Kidney (tissue), 14 donors: ENCODE results near the gene SCARB1. TPM values are rescaled to one million over a fixed set of nuclear protein-coding genes. Genes with fewer than 3 reads are reported as not detected.

Experiments used
- DNase-seq, 5 donors: peaks; one replicate each; pipeline ENCODE4 v3.0.0-alpha.2; 2013 to 2020
- FAIRE-seq: peaks from 2 replicates; lab custom pipeline; 2012; peaks lifted over from hg19 to GRCh38; lab: Jason Lieb, UNC
- H3K27ac ChIP-seq, 2 donors: one replicate each; pipeline ENCODE4 v1.7.0; 2013; ENCODE audit warnings: low read depth in 2 of 2, low read length in 2 of 2, inconsistent platforms in 1 of 2
- H3K27me3 ChIP-seq: one replicate; pipeline ENCODE4 v1.7.1; 2013; ENCODE audit warnings: low read length, inconsistent platforms; ENCODE audit not compliant: control insufficient read depth, insufficient read depth
- H3K36me3 ChIP-seq, 3 donors: one replicate each; pipeline versions ENCODE4 v1.7.0 to v1.7.1; 2013; ENCODE audit warnings: low read length in 3 of 3, control low read depth in 1 of 3, inconsistent platforms in 1 of 3; ENCODE audit not compliant: insufficient read depth in 3 of 3, control insufficient read depth in 2 of 3
- H3K4me1 ChIP-seq, 3 donors: one replicate each; pipeline versions ENCODE4 v1.7.0 to v1.7.1; 2013; ENCODE audit warnings: low read length in 3 of 3, inconsistent platforms in 1 of 3, low read depth in 1 of 3; ENCODE audit not compliant: control insufficient read depth in 2 of 3, insufficient read depth in 2 of 3
- H3K4me3 ChIP-seq, 3 donors: one replicate each; pipeline versions ENCODE4 v1.7.0 to v1.8.1; 2013; ENCODE audit warnings: low read length in 3 of 3, control low read depth in 1 of 3, inconsistent platforms in 1 of 3
- H3K9ac ChIP-seq, 3 donors: one replicate each; pipeline versions ENCODE4 v1.7.0 to v1.7.1; 2013; ENCODE audit warnings: low read length in 3 of 3, control low read depth in 1 of 3, inconsistent platforms in 1 of 3
- H3K9me3 ChIP-seq, 3 donors: one replicate each; pipeline versions ENCODE4 v1.7.0 to v1.7.1; 2013; ENCODE audit warnings: low read length in 3 of 3, control low read depth in 1 of 3, inconsistent platforms in 1 of 3; ENCODE audit not compliant: control insufficient read depth in 2 of 3, insufficient read depth in 1 of 3
- intact Hi-C: fragments of 100-400 bp; cut with DNase I; formaldehyde crosslinking; loops from one replicate; pipeline ENCODE4 v1.11.1; 2022
- polyA plus RNA-seq: library from polyadenylated mRNA; stranded (reverse); fragments of 350-450 nt; fragmentation: Illumina TruSeq; extraction: RNeasy Lipid Tissue Mini Kit (QIAGEN cat#74804); gene quantifications from one replicate; pipeline ENCODE4 v1.2.3, GENCODE V29; 2014; ENCODE audit warnings: low read depth, low replicate concordance; ENCODE audit not compliant: insufficient read depth
- total RNA-seq: library from RNA; stranded (reverse); fragmentation: NEBNext Ultra II Directional; extraction: Animal tissue kit (Norgen Biotek cat#: 25700); gene quantifications from one replicate; pipeline ENCODE4 v1.2.1, GENCODE V29; 2021
- TF ChIP-seq, protein P1 (sequence below): IDR thresholded peaks from 3 replicates; pipeline ENCODE4 v1.5.1; 2012; ENCODE audit warnings: mild to moderate bottlenecking, moderate library complexity, borderline replicate concordance; ENCODE audit not compliant: insufficient read depth; ENCODE audit errors: extremely low read depth
- donor health status: control.
- donor health status: control.
- donor health status: control.
- donor health status: control.
- donor health status: control.
- donor health status: DM: yes; HTN: yes; CAD: no.
- donor health status: Normal renal cell carcinoma (clear cell type).

The SCARB1 gene
- total and polyA plus RNA-seq, 2 donors from 2014 or later = 12.3 to 13.2 TPM

DNA sequence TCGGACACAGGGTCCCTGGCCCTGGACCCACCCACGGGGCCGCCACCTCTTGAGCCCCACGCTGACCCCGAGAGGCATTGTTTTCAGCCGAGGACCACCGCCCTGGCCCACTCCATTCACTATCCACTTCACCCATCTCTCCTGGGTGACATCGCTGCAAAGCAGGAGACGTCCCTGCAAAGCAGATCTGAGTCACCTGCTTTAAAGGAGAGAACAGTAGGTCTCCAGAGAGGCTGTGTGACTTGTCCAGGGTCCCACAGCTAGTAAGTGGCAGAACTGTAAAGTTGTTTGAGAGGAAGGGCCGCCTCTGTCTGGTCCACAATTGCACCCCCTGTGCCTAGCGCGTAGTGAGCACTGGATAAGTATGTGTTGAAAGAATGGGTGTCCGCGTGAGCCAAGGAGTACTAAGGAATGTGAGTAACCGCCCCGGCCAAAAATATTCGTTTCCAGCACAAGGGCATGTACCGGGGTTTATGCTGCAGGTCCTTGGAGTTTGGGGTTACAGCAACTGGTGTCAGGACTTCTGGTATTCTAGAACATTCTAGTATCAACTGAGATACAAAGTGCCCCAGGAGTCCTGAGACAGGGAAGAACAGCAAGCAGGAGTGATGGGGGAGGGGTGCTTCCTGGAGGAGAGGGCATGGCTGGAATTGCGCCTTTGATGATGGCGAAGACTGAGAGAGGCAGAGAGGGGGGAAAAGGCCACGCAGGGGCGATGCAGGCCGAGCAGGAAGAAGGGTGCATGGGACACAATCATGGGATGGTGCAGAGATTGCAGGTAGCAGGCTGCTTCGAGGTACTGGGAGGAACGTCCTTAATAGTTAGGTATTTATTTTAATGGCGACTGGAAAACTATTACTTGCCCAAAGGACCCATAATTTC, 91.1 kb downstream of the SCARB1 start:
- no peak overlapping the region for H3K4me3 ChIP-seq
- no peak overlapping the region for H3K9ac ChIP-seq
- intact Hi-C loops = loop anchor here (10.0 kb wide), 1 partner anchor 438 kb away; no protein-coding TSS in a partner anchor
- no peak for FAIRE-seq
- no peak overlapping the region for H3K27ac ChIP-seq
- no peaks in the 10 kb centered on the region for H3K27me3 ChIP-seq
- H3K4me1 ChIP-seq = peaks cover 0 to 8% (median 4%) of the 10 kb centered on the region in 3 donors
- H3K36me3 ChIP-seq = no peaks in the 10 kb centered on the region
- no peak for DNase-seq
- H3K9me3 ChIP-seq = no peaks in the 10 kb centered on the region
- TF ChIP-seq, protein P1, sequence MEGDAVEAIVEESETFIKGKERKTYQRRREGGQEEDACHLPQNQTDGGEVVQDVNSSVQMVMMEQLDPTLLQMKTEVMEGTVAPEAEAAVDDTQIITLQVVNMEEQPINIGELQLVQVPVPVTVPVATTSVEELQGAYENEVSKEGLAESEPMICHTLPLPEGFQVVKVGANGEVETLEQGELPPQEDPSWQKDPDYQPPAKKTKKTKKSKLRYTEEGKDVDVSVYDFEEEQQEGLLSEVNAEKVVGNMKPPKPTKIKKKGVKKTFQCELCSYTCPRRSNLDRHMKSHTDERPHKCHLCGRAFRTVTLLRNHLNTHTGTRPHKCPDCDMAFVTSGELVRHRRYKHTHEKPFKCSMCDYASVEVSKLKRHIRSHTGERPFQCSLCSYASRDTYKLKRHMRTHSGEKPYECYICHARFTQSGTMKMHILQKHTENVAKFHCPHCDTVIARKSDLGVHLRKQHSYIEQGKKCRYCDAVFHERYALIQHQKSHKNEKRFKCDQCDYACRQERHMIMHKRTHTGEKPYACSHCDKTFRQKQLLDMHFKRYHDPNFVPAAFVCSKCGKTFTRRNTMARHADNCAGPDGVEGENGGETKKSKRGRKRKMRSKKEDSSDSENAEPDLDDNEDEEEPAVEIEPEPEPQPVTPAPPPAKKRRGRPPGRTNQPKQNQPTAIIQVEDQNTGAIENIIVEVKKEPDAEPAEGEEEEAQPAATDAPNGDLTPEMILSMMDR = no peak

DNA sequence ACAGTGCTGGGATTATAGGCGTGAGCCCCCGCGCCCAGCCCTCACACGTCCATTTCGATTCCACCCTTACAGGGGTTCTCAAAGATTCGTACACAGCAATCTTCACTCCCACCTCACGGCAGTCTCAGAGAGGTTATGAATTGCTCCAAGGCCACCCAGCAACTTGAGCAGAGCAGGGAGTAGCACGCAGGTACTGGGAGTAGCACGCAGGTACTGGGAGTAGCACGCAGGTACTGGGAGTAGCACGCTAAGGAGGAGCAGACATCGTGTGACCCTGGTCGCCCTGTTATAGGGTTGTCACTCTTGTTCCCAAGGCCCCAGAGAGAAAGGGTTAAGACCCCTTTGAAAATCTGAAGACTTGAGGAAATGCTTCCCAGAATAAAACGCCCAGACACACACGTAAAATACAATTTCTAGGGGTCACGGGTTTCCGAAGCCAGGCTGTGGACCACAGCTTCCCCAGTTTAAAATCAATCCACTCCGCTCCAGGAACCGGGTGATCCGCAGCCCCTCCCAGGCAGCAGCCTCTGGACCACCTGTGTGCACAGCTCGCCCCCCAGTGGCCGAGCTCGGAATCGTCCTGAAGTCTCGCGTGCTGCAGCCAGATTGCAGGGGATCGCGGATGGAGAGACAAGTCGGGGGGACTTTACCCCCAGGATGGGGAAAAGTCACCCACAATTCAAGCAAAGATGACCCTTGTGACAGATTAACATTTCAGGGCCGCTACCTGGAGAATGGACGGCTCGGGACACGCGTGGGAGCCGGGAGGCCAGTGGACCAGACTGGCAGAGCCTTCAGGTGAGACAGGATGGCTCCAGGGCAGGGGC, 92.0 kb downstream of the SCARB1 start:
- DNase-seq (peak; percentile 83 to 94 (median 88)), FAIRE-seq (no peak)
- Histone ChIP-seq H3K27ac (no peak overlapping the region), H3K27me3 (no peaks in the 10 kb centered on the region), H3K4me3 (peak overlapping the region in 1 of 3 donors; percentile 13), H3K9ac (no peak overlapping the region), H3K36me3 (no peaks in the 10 kb centered on the region), H3K9me3 (no peaks in the 10 kb centered on the region), H3K4me1 (peaks cover 0 to 14% (median 4%) of the 10 kb centered on the region in 3 donors)
- intact Hi-C loops = loop anchor here (10.0 kb wide), 1 partner anchor 437 kb away; no protein-coding TSS in a partner anchor
- TF ChIP-seq, protein P1 = peak; percentile 99

DNA sequence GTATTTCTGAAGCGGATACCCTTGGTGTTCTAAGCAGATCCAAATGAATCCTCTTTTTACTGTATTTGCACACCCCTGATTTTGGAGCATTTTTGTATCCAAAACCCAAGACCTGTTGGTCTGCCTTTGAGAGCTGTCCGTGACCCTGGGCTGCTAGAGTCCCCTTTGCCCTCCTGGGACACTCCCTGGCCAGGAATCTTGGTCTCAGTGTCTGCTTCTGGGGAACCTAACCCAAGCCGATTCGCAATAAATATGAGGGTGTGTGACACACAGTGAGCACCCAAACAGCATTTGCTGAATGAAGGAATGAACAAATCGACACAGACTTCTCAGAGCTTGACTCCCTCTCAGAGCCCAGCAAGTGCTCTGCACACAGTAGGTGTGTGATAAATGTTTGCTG, 92.9 kb downstream of the SCARB1 start:
- Histone ChIP-seq H3K9ac (no peak overlapping the region), H3K27me3 (no peaks in the 10 kb centered on the region), H3K36me3 (no peaks in the 10 kb centered on the region), H3K4me3 (no peak overlapping the region), H3K27ac (no peak overlapping the region), H3K9me3 (no peaks in the 10 kb centered on the region), H3K4me1 (peaks cover 0 to 16% (median 7%) of the 10 kb centered on the region in 3 donors)
- intact Hi-C loops = loop anchor here (10.0 kb wide), 1 partner anchor 436 kb away; no protein-coding TSS in a partner anchor
- TF ChIP-seq, protein P1 = no peak
- FAIRE-seq (no peak), DNase-seq (no peak)
